Measurements from ENCODE around the gene ANO2.
"Not testable (repeated sequence)": the region's sequence is repeated elsewhere in the genome, so short reads cannot be mapped to it uniquely, and the experiment has no call there.

Gene ANO2

GRCh38 chr12:5660238-5660637 is 284.8 kb downstream of the ANO2 start:
- Histone ChIP-seq H3K27me3 (no peaks in the 10 kb centered on the region), H3K27ac (no peak overlapping the region), H3K4me1 (no peaks in the 10 kb centered on the region), H3K36me3 (no peaks in the 10 kb centered on the region), H3K4me3 (no peak overlapping the region), H3K9me3 (no peaks in the 10 kb centered on the region)
- no peak for DNase-seq
- intact Hi-C loops (cut with DNase I; ENCODE audit: low total_unique reads), result no loop called here
- TF ChIP-seq CTCF (IDR thresholded peaks at IDR 0.05), result no peak

- H3K9me3 ChIP-seq; H3K27me3 ChIP-seq; H3K36me3 ChIP-seq; H3K4me3 ChIP-seq; intact Hi-C loops (cut with DNase I; ENCODE audit: low total_unique reads); H3K27ac ChIP-seq; DNase-seq; H3K4me1 ChIP-seq: not testable (repeated sequence)
Measured at GRCh38 chr12:5658339-5658941, 286.6 kb downstream of the ANO2 start.

DNA sequence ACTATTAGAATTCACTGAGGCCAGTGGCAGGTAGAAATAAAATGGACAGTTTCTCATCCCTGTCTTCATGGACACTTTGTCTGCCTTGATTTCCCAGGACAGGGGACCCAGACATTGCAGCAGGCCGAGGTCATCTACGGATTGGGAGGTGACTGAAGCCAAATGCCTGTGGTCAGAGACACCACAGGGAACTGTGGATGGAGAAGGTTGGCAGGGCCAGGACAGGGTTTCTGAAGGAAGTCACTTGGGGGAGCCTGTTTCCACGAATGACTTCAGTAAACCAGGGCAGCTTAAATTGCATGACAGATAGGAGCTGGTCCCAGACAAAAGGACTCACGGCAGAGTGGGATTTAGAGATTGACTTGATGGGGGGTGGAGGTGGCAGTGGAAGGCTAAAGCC is 288.2 kb downstream of the ANO2 start:
- no peak overlapping the region for H3K27ac ChIP-seq
- no peak for DNase-seq
- H3K4me3 ChIP-seq, result no peak overlapping the region
- no peak for TF ChIP-seq CTCF (IDR thresholded peaks at IDR 0.05)
- intact Hi-C loops (cut with DNase I; ENCODE audit: low total_unique reads), result no loop called here
- H3K4me1 ChIP-seq, result no peaks in the 10 kb centered on the region
- no peaks in the 10 kb centered on the region for H3K36me3 ChIP-seq
- no peaks in the 10 kb centered on the region for H3K27me3 ChIP-seq
- no peaks in the 10 kb centered on the region for H3K9me3 ChIP-seq

GRCh38 chr12:5655120-5655519 is 289.9 kb downstream of the ANO2 start:
- intact Hi-C loops (cut with DNase I; ENCODE audit: low total_unique reads), result no loop called here
- no peak overlapping the region for H3K4me3 ChIP-seq
- no peak for TF ChIP-seq CTCF (IDR thresholded peaks at IDR 0.05)

DNA sequence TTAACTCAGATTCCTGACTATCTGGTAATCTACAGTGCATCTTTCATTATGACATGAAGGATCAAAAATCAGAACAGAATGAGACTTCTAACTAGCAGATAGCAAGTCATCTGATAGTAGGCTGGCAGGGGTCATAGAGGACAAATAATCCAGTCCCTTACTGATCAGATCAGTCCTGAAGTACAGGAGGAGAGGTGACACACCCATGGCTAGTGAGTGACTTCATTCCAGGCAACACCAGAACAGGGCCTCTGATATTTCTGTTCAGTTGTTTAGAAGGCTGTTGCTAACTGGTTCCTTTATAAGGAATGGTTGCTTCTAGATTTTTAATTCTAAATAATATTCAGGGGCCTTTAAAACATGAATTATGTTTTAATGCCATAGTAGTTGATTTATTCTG is 291.0 kb downstream of the ANO2 start:
- Histone ChIP-seq H3K9me3 (no peaks in the 10 kb centered on the region), H3K4me1 (no peaks in the 10 kb centered on the region), H3K36me3 (no peaks in the 10 kb centered on the region), H3K27me3 (no peaks in the 10 kb centered on the region), H3K4me3 (no peak overlapping the region), H3K27ac (no peak overlapping the region)
- TF ChIP-seq CTCF (IDR thresholded peaks at IDR 0.05), result no peak
- intact Hi-C loops (cut with DNase I; ENCODE audit: low total_unique reads), result loop anchor here (5.0 kb wide), 1 partner anchor 227 kb away; no protein-coding TSS in a partner anchor
- DNase-seq, result no peak

More at GRCh38 chr12:5655120-5655519, 289.9 kb downstream of the ANO2 start:
- Histone ChIP-seq H3K36me3 (no peaks in the 10 kb centered on the region), H3K27ac (no peak overlapping the region), H3K27me3 (no peaks in the 10 kb centered on the region), H3K4me1 (no peaks in the 10 kb centered on the region), H3K9me3 (no peaks in the 10 kb centered on the region)
- DNase-seq, result no peak

DNA sequence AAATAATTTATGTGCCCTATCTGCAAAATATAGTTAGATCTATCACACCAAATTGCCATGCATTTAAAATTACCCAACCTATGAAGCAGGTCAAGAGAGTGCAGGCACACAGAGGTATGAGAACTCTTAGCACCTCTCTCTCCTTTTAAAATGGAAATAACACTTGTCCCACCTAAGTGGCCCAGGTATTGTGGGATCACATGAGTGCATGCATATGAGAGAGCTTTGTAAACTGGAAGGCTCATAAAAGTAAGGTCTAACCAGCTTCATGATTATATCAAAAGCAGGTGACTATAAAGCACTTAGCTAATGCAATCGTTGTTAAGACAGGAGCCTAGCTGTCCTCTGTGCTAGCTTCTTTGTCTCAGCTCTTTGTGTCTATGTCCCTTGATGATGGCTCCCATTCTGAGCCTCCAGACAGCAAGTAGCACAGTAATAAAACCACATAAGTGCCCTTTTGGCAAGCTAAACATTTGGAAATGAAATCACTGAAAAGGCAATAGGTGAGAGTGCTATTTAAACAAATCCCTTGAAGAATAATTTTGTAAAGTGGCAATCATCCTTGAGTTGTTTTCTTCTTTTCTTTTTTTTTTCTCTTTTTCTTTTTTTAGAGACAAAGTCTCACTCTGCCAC is 294.1 kb downstream of the ANO2 start:
- DNase-seq, result no peak
- intact Hi-C loops (cut with DNase I; ENCODE audit: low total_unique reads), result loop anchor here (5.0 kb wide), 1 partner anchor 224 kb away; no protein-coding TSS in a partner anchor

More for the DNA sequence above, 294.1 kb downstream of the ANO2 start:
- TF ChIP-seq CTCF (IDR thresholded peaks at IDR 0.05), result no peak
- no peak overlapping the region for H3K27ac ChIP-seq
- H3K27me3 ChIP-seq, result peaks cover 0 to 13% of the 10 kb centered on the region in 2 donors
- H3K4me1 ChIP-seq, result peaks cover 0 to 3% (median 0%) of the 10 kb centered on the region in 4 donors
- H3K9me3 ChIP-seq, result no peaks in the 10 kb centered on the region
- H3K36me3 ChIP-seq, result no peaks in the 10 kb centered on the region
- no peak overlapping the region for H3K4me3 ChIP-seq
